Measurements from ENCODE around the gene SLC12A9.
"Not testable (repeated sequence)": the region's sequence is repeated elsewhere in the genome, so short reads cannot be mapped to it uniquely, and the experiment has no call there.

SLC12A9 gene

DNA sequence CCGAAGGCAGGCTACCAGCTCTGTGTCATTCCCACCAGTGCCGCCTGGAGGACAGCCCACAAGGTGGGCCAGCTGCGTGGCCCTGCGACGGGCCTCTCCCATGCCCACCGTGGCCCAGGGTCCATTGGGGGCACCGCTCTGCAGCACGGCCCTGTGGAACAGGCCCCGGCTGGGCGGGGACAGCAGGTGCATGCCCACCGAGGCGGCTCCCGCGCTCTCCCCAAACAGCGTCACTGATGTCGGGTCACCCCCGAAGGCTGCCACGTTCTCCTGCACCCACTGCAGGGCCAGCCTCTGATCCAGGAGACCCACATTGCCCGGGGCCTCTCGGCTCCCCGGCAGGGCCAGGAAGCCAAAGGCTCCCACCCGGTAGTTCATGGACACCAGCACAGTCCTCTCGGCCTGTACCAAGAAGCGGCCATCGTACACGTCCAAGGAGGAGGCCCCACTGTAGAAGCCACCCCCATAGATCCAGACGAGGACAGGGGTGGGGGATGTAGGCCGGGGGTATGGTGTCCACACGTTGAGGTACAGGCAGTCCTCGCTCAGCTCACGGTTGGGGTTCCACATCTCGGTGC, 40.9 kb downstream of the SLC12A9 start:
- DNase-seq (no peak), ATAC-seq (no peak)
- peaks cover 44% of the 10 kb centered on the region for H3K4me1 Mint-ChIP-seq
- H3K4me3 Mint-ChIP-seq, result peak overlapping the region in 1 of 2 donors; percentile 21
- H3K27ac Mint-ChIP-seq, result no peak overlapping the region
- H3K9me3 Mint-ChIP-seq, result no peaks in the 10 kb centered on the region
- H3K27me3 Mint-ChIP-seq, result peaks cover 81% of the 10 kb centered on the region

DNA sequence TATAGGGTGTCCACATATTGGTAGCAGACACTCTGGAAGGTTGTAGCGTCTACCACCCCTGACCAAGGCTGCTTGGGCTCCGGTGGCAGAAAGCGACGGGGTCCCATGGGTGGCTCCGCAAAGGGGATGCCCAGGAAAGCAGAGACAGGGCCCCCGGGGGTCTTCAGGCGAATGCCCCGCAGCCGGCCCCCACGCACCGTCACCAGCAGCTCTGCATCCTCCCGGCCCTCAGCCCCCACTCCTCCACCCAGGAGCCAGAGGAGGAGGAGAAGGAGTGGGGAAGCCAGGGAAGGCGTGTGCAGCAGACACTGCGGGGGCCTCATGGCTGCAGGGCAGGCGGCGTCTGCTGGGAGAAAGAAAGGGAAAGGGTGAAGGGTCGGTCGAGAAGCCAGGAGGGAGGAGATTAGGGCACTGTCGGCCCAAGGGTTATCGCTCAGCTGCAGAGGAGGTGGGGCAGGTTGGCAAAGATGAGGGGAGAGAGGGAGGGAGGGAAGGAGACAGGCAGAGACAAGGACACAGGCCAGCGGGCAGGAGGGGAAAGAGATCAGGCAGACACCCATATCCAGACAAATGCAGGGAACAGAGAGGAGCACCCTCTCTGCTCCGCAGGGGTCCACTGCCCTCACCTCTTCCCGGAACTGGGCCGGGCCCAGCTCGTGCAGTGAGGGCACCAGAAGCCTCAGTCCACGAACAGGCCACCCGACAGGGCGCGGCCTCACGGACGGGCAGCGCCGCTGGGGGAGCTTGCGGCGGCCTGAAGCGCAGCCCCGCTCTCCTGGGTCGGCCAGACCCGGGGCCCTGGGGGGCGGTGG, 41.6 kb downstream of the SLC12A9 start:
- Mint-ChIP-seq H3K27me3 (peaks cover 84% of the 10 kb centered on the region), H3K4me1 (peaks cover 40% of the 10 kb centered on the region), H3K4me3 (peak overlapping the region; percentile 54 to 59), H3K9me3 (no peaks in the 10 kb centered on the region), H3K27ac (no peak overlapping the region)
- no peak for DNase-seq
- no peak for ATAC-seq

DNA sequence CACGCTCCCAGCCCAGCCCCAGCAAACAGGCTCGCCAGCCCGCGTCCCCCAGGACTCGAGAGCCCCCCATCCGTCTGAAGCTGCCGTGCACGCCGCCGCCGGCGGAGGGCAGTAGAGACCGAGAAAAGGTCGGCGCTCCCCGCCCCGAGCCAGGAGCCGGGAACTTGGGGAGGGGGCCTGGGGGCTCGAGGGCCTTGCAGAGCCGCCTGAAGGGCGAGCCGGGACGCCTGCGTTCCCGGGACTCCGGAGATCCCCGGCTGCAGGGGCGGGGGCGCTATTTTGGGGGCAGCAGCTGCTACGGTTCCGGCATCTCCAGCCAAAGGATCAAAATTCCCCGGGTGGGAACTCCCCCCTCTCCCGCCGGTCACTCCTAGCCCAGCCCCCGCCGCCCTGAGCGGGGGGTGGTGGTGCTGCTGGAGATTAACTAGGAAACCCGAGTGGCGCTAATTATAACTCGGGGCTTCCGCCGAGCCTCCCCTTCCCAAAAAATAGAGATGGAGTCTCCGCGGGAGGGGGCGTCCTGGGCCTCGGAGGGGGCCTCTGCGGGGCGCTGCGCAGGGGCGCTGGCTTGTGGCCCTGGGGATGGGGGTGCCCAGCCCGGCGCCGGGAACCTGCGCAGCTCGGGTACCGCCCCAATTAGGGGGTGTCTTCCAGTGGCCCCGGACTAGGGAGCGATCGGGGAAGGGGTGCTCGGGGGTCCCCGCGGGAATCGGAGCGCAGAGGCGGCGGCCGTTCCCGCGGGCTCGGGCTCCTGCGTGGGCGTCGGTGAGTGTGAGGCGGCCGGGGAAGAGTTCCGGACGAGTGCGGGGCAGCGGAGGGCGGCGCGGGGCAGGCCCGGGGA, 42.6 kb downstream of the SLC12A9 start:
- Mint-ChIP-seq H3K4me3 (peak overlapping the region; percentile 58), H3K4me1 (peaks cover 36% of the 10 kb centered on the region), H3K27ac (no peak overlapping the region), H3K9me3 (no peaks in the 10 kb centered on the region), H3K27me3 (peaks cover 83% of the 10 kb centered on the region)
- peak; percentile 19 for ATAC-seq
- DNase-seq, result peak; percentile 66 to 74

DNA sequence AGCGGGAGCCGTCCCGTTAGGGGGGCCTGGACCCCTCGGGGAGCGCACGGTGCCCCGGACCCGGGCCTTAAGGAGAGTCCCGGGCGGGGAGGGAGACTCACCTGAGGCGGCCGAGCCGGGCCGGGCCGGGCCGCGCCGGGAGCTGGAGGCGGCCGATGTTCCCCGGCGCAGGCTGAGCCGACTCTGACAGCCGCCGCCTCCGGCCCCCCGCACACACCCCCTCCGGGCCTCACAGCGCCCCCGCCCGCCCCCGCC, 43.1 kb downstream of the SLC12A9 start, which contains the start of gene ACHE:
TSS of gene ACHE (minus strand) at position 188 of the 255 bp plus-strand sequence. CDS start 1,656 bp downstream, outside the sequence.
- DNase-seq (no peak), ATAC-seq (peak; percentile 47)
- Mint-ChIP-seq H3K4me3 (peak within 1 kb of the TSS; percentile 74 to 77), H3K4me1 (peaks cover 31% of the 10 kb centered on the region), H3K27me3 (peaks cover 78% of the 10 kb centered on the region), H3K9me3 (no peaks in the 10 kb centered on the region), H3K27ac (peak within 1 kb of the TSS in 1 of 2 donors; percentile 29)

DNA sequence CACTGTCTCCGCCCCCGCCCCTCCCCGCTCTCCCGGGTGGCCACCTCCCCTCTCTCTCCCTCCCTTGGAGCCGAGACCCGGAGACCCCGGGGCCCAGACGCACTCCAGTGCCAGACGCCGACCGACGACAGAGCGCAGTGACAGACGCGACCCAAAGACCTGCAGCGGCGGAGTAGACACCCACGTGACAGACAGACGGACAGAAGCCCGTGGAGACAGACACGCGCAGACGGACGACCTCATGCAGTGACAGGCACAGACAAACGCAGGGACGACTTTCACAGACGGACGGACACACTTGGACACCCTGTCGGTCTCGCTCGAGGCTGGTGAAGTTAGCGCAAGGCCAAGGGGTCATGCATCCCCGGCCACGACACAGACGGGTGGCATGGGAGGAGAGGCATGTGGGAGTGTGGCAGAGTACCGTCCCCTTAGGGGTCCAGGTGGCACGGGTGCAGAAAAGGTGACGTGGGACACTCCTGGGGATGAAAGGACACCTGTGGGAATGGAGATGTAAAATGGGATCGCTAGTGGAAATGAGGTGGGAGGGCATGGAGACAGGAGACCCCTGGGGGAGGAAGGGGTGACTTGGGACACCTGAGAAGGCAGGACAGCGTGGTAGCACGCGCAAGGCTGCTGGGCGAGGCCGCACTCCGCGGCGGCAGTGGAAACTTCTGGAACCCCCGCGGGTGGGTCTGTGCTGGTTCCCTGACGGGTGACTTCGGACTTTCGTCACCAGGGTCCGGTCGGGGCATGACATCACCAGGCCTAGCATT, 43.6 kb downstream of the SLC12A9 start:
- Mint-ChIP-seq H3K4me1 (peaks cover 25% of the 10 kb centered on the region), H3K27ac (peak overlapping the region in 1 of 2 donors; percentile 29), H3K27me3 (peaks cover 78% of the 10 kb centered on the region), H3K4me3 (peak overlapping the region; percentile 74 to 77), H3K9me3 (no peaks in the 10 kb centered on the region)
- peak in 1 of 2 donors; percentile 45 for DNase-seq
- peak; percentile 40 for ATAC-seq

DNA sequence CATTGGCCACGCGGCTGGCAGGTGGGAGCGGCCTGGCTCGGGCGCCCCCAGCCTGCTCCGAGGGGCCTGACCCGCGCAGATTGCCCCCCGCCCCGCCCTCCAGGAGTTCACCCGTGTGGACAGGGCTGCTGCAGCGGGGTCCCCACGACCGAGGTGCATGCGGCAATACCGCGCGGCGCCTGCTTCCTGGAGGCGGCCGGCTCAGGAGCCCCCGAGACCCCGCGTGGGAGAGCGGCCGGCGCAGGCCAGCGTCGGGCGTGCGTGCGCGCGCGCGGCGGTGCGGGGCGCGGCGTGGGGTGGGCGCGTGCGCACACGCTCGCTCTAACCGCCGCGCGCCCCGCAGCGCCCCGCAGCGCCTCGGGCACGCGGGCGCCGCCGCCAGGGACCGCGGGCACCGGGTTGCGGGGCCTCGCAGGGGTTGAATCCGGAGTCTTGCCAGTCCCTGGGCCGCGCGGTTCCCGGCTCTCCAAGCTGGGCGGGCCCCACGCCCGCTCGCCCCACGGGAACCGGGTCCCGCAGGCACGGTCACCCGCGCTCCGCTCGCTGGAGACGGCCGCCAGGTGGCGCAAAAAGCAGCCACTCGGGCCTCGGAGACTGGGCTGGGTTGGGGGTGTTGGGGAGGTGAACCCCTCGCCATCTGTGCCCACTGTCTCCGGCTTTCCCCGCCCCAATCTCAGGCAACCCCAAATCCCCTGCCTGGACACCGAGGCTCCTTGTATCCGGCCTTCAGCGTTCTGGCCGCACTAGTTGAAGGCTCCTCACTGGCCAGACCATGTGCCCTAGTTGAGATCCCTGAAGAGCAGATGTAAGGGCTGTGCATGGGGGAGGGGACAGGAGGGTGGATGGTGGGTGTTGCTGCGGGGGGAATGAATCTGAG, 44.5 kb downstream of the SLC12A9 start:
- H3K4me1 Mint-ChIP-seq, result peaks cover 20% of the 10 kb centered on the region
- no peaks in the 10 kb centered on the region for H3K9me3 Mint-ChIP-seq
- peak overlapping the region; percentile 53 to 77 for H3K4me3 Mint-ChIP-seq
- ATAC-seq, result peak; percentile 38
- peaks cover 72% of the 10 kb centered on the region for H3K27me3 Mint-ChIP-seq
- no peak overlapping the region for H3K27ac Mint-ChIP-seq
- peak in 1 of 2 donors; percentile 53 for DNase-seq

DNA sequence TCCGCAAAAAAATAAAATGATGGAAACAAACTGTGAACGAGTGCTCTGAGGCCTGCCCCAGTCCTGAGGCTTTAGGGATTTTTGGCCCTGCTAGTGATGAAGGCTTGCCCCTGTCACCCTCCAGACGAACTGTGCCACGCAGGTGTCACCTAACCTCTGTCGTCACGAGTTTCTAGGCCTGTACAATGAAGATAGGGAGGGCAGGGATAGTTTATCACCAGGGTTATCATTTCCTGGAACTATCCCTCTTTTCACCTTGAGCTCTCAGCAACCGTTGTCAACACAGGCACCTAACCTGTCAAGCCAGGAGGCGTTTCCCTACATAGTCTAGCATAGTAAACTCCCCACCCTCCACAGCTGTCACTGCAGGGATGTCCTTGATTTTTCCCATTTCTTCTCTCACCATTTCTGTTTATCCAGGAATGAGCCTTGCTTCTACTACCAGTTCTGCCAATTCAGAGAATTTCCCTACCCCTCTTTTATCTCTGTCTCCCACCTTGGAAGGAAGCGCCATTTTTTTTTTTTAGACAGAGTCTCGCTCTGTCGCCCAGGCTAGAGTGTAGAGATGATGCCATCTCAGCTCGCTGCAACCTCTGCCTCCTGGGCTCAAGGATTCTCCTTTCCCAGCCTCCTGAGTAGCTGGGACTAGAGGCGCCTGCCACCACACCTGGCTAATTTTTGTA, 45.4 kb downstream of the SLC12A9 start:
- no peak for ATAC-seq

DNA sequence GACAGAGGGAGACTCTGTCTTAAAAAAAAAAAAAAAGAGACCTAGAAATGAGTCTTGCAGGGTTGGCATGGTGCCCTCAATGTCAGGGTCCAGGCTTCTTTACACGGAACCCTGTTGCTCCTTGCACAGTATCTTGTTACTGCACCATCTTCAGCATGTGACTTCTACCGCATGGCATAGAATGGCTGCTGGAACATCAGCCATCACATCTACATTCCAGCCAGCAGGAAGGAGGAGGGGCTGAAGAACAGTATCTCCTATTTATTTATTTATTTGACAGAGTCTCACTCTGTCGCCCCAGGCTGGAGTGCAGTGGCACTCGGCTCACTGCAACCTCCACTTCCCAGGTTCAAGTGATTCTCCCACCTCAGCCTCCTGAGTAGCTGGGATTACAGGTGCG, 46.9 kb downstream of the SLC12A9 start:
- ATAC-seq, result no peak
- Mint-ChIP-seq H3K27me3 (peaks cover 48% of the 10 kb centered on the region), H3K27ac (no peak overlapping the region), H3K4me3 (no peak overlapping the region), H3K4me1 (peaks cover 20% of the 10 kb centered on the region), H3K9me3 (no peaks in the 10 kb centered on the region)
- no peak for DNase-seq

More for the DNA sequence above, 45.4 kb downstream of the SLC12A9 start:
- Mint-ChIP-seq H3K9me3 (no peaks in the 10 kb centered on the region), H3K27me3 (peaks cover 63% of the 10 kb centered on the region), H3K4me3 (no peak overlapping the region), H3K4me1 (peaks cover 20% of the 10 kb centered on the region), H3K27ac (no peak overlapping the region)
- DNase-seq, result no peak

DNA sequence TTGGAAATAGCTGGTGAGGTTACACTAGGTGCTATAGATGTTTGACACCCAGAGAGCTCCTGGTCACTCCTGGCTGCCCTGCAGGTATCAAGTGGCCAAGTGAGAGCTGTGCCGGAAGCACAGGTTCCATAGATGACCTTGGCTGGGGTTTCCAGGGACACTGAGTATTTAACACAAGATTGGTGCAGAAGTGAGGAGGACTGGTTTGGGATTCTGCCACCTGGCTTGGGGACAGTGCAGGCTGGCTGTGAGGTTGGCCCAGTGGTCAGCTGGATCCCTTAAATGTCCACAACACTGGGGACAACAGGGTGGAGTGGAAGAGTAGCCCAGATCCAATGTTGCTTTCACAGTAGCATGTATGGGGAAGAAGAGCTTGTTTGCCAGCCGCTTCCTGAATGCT, 48.5 kb downstream of the SLC12A9 start:
- no peak overlapping the region for H3K4me3 Mint-ChIP-seq
- no peak for DNase-seq
- no peak for ATAC-seq
- peaks cover 34% of the 10 kb centered on the region for H3K27me3 Mint-ChIP-seq
- no peaks in the 10 kb centered on the region for H3K9me3 Mint-ChIP-seq
- H3K27ac Mint-ChIP-seq, result no peak overlapping the region
- peaks cover 10% of the 10 kb centered on the region for H3K4me1 Mint-ChIP-seq

DNA sequence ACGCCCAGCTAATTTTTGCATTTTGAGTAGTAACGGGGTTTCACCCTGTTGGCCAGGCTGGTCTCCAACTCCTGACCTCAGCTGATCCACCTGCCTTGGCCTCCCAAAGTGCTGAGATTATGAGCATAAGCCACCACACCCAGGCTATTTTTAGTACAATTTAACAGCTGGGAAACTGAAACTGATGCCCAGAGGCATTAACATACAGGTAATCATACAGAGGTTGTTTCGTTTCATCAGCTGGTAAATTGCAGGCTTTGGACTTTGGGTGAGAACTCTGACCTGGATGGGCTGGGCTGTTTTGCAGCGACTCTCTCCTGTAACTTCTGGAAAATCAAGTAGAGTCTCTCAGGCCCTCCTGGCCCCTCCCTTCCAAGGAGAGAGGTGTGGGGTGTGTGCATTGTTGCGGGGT, 49.4 kb downstream of the SLC12A9 start:
- no peak for DNase-seq
- no peak for ATAC-seq
- peaks cover 26% of the 10 kb centered on the region for H3K27me3 Mint-ChIP-seq
- no peaks in the 10 kb centered on the region for H3K9me3 Mint-ChIP-seq
- no peak overlapping the region for H3K4me3 Mint-ChIP-seq
- H3K4me1 Mint-ChIP-seq, result peaks cover 4% of the 10 kb centered on the region
- no peak overlapping the region for H3K27ac Mint-ChIP-seq

DNA sequence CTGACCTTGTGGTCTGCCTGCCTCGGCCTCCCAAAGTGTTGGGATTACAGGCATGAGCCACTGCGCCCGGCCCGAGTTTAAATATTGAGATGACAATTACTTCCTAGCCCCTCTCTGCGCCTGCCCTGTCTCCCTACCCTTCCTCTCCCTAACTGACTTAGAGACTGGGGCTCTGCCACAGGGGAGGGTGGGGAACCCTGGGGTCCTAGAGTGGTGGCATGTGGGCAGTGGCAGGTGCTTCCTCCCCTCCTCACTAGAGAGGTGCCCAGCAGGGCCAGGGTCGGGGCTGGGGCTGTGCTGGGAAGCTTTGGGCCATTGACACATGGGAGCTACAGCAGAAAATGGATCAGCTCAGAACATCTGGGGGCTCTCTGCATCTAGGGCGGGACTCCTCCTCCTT, 50.1 kb downstream of the SLC12A9 start:
- Mint-ChIP-seq H3K9me3 (no peaks in the 10 kb centered on the region), H3K27ac (no peak overlapping the region), H3K4me1 (no peaks in the 10 kb centered on the region), H3K27me3 (peaks cover 19% of the 10 kb centered on the region), H3K4me3 (no peak overlapping the region)
- DNase-seq (no peak), ATAC-seq (no peak)

DNA sequence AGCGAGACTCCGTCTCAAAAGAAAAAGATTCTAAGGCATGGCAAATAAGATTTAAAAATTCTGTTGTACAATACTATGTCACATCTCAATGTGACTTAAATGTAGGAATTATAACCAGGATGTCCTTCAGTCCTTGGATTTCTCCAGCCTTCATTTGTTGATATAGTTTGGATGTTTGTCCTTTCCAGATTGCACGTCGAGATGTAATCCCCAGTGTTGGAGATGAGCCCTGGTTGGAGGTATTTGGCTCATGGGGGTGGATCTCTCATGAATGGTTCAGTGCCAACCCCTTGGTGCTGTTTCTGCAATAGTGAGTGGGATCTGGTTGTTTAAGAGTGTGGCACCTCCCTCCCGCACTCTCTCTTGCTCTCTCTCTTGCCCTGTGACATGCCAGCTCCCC, 56.0 kb downstream of the SLC12A9 start:
- DNase-seq (no peak), ATAC-seq (no peak)
- Mint-ChIP-seq H3K27me3 (peaks cover 14% of the 10 kb centered on the region), H3K4me3 (no peak overlapping the region), H3K4me1 (no peaks in the 10 kb centered on the region), H3K9me3 (no peaks in the 10 kb centered on the region), H3K27ac (no peak overlapping the region)

DNA sequence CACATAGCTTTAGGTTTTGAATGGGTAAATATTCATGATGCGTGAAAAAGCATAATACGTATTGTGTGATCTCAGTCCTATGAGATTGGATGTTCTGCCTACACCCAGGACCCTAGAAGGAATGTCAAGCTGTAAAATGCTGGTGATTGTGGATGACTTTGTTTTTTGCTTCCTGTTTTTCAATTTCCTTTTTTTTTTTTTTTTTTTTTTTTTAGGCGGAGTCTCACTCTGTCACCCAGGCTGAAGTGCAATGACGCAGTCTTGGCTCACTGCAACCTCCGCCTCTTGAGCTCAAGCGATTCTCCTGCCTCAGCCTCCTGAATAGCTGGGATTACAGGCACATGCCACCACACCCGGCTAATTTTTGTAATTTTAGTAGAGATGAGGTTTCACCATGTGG, 57.9 kb downstream of the SLC12A9 start:
- not testable (repeated sequence) for H3K27ac Mint-ChIP-seq, ATAC-seq
- H3K27me3 Mint-ChIP-seq, result peaks cover 21% of the 10 kb centered on the region

DNA sequence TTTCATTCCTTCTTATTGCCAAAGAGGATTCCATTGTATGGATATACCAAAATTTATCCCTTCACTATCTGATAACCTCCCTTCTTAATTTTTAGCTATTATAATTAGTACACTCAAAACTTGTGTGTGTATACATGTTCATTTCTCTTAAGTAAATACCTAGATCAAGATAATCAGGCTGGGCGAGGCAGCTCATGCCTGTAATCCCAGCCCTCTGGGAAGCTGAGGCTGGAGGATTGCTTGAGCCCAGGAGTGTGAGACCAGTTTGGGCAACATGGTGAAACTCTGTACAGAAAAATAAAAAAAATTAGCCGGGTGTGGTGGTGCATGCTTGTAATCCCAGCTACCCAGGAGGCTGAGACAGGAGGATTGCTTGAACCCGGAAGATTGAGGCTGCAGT, 59.0 kb downstream of the SLC12A9 start:
- no peak for ATAC-seq
- H3K4me3 Mint-ChIP-seq, result no peak overlapping the region
- H3K27ac Mint-ChIP-seq, result peak overlapping the region in 1 of 2 donors; percentile 27
- no peaks in the 10 kb centered on the region for H3K9me3 Mint-ChIP-seq
- no peaks in the 10 kb centered on the region for H3K4me1 Mint-ChIP-seq
- no peak for DNase-seq
- peaks cover 21% of the 10 kb centered on the region for H3K27me3 Mint-ChIP-seq

More for the DNA sequence above, 57.9 kb downstream of the SLC12A9 start:
- not testable (repeated sequence) for H3K4me3 Mint-ChIP-seq, H3K9me3 Mint-ChIP-seq, DNase-seq, H3K4me1 Mint-ChIP-seq

Data from stimulated activated naive CD8-positive, alpha-beta T cell treated with anti-CD3 and anti-CD28 coated beads, Interleukin-15, amount 100 ng/mL, for 72 hours (primary cell).